ENCODE results near the gene PTPRM.

The PTPRM gene

DNA sequence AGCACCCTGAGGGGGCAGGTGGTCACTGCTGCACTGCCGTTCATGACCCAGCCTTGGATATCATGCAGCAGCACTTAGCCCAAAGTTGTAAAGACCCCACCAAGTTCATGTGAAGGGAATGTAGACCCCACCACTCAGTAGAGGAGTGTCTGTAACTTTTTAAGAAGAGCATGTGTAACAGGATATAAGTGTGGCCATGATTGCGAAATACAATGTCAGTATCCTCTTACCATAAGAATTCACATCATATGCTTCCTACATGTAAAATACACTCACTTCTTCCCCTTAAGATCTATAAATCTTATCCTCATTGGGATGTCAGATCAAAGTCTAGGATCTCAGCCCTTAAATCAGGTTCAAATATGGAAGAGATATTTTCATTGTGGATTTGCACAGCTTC is 276.9 kb downstream of the PTPRM start:
- in situ Hi-C loops (cut with MboI; ENCODE audit: low sequenced_read_pairs) = no loop called here

GRCh38 chr18:7844418-7844817 is 277.3 kb downstream of the PTPRM start:
- in situ Hi-C loops (cut with MboI; ENCODE audit: low sequenced_read_pairs) = no loop called here

- in situ Hi-C loops (cut with MboI; ENCODE audit: low sequenced_read_pairs) = no loop called here
Observed at GRCh38 chr18:7846335-7846734, 279.2 kb downstream of the PTPRM start.

DNA sequence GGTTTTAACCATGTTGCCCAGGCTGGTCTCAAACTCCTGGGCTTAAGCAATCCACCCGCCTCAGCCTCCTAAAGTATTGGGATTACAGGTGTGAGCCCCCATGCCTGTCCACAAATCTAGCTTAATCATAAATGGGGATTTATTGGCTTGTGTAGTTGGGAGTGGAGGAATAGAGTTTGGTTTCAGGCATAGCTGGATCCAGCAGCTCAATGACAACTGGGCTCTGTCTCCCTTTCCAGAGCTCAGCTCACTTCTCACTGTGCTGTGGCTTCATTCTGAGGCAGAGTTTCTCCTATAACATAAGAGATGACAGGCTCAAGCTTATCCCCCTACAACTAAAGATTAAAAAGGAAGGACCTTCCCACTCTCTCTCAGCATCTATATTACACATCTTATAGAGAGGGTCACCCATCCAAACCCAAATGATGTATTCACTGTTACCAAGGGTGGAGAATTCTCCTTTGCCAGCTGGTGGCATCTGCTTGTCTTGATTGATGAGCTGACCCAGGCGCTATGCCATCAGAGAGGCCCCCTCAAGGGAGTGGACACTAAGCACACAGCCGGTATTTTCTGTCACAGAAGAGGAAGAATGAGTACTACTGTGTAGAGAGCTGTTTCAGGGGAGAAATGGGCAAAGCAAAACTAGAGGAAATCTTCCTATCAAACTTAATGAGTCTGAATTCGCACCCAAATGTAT is 280.4 kb downstream of the PTPRM start:
- in situ Hi-C loops (cut with MboI; ENCODE audit: low sequenced_read_pairs) = no loop called here

- in situ Hi-C loops (cut with MboI; ENCODE audit: low sequenced_read_pairs) = no loop called here
Observed at GRCh38 chr18:7848054-7848412, 280.9 kb downstream of the PTPRM start.

DNA sequence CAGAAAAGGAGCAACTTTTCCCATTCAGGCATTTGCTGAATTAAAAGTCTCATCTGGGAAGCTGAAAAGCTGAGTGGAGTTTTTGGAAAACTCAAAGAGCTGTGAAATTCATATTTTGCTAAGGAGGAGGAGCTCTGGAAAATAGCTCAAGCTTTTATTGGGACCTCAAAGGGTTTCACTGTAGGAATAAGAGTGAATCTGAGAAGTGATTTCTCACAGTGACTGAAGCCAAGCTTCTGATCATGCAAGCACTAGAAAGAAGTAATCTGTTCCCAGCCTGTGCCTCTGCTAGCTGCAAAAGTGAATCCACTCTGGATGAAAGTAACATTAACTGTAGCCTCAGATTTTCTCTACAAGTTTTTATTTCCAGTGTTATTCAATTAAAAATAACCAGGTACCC is 283.3 kb downstream of the PTPRM start:
- in situ Hi-C loops (cut with MboI; ENCODE audit: low sequenced_read_pairs) = no loop called here

DNA sequence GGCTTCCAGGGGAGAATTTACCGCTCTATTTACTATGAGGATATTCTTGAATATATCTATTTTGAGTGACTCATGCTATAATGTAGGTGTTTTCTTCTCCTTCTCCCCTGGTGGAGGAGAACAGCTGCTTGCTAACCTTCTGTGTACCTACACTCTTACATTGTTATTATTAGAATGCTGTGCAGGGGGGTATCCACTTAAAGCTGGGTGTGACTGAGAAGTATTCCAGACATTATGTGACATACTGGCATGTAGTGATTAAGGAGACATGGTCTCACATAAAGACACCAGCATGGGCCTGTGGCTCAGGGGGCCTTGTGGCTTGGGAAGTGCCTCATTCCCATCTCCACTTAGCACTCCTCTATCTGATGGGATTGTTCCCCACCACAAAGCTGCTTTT is 287.9 kb downstream of the PTPRM start:
- in situ Hi-C loops (cut with MboI; ENCODE audit: low sequenced_read_pairs) = no loop called here

DNA sequence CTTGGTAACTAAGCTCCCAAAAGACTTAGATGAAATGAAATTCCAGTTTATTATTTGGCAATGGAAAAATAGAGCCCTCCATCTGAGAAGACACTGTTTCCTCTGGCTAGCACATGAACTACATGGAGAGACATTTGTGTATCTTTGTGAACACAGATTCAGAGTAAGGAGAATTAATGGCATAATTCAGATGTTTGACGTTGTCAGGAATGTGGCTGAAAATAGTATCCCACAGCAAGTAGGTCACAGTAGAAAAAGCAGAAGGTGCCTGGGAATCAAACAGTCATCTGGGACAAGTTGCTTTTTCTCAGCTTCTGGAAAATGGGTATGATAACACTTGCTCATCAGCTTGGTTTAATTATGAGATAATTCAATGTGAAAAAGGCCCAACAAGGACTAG is 288.6 kb downstream of the PTPRM start:
- in situ Hi-C loops (cut with MboI; ENCODE audit: low sequenced_read_pairs) = no loop called here

- in situ Hi-C loops (cut with MboI; ENCODE audit: low sequenced_read_pairs) = no loop called here
Observed at GRCh38 chr18:7856116-7856515, 289.0 kb downstream of the PTPRM start.

DNA sequence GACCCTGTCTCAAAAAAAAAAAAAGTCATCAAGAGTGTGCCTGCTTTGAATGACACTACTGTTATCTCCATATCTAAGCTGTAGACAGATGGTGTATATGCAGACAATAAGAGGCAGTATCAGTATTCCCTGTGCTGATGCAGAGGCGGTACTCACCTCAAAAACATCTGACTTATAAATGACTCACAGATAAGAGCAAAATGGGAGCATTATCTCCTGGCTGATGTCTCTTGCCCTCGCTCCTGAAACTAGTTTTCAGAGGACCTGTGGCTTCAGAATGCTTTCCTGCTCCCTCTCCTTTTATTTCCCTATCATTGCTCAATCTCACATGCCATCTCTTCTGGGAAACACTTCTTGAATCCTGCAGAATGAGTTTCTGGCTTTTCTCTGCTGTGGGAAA is 289.6 kb downstream of the PTPRM start:
- in situ Hi-C loops (cut with MboI; ENCODE audit: low sequenced_read_pairs) = no loop called here

DNA sequence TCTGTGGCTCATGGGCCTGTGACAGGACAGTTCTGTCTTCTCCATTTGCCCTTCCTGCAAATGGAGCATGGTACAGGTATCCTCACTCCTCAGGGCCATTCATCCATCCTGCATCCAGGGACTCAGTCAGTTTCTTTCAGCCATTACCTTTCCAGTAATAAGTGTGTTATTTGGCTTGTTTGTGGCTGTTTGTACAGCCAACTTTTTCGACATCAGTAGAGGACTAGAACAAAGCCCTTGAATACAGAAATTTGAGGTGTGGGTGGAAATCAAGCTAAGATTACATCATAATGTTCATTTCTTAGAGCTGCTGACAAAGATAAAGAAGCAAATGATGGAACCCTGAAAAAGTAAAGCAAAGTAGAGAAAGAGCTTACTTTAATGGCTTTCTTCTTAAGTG is 290.4 kb downstream of the PTPRM start:
- in situ Hi-C loops (cut with MboI; ENCODE audit: low sequenced_read_pairs) = no loop called here

DNA sequence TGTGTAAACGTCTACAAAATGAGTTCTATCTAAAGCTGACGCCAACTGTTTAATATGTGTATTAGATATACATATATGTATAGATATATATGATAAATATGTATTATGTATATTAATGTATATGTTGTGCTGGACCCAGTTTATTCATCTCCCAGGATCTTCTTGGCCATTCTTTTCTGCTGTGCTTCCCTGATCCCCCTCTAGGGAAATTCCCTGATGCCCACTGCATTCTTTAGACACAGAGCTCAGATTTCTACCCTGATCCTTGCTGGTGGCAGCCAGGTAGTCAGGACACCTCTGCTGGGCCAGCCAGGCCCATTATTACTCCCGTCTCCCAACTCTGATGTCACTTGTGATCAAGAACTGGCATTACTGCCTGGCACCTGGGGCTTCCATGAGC is 292.0 kb downstream of the PTPRM start:
- in situ Hi-C loops (cut with MboI; ENCODE audit: low sequenced_read_pairs) = no loop called here

DNA sequence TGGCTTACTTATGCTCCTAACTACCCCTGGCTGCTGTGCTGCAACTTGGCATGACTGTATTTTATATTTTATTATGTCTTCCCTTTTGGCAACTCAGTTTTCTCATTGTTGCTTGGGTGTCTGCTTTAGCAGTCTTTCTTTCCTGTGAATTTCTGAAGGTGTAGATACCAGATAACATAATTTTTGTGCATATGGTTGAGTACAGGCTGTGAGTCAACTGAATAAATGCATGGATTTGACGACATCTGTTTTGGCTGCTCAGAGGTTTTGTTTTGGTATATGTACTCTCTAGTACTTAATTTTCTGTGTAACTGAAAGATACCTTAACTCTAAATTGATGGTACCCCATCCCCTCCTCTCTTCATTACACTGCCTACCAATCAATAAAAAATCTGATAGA is 303.1 kb downstream of the PTPRM start:
- in situ Hi-C loops (cut with MboI; ENCODE audit: low sequenced_read_pairs) = no loop called here

DNA sequence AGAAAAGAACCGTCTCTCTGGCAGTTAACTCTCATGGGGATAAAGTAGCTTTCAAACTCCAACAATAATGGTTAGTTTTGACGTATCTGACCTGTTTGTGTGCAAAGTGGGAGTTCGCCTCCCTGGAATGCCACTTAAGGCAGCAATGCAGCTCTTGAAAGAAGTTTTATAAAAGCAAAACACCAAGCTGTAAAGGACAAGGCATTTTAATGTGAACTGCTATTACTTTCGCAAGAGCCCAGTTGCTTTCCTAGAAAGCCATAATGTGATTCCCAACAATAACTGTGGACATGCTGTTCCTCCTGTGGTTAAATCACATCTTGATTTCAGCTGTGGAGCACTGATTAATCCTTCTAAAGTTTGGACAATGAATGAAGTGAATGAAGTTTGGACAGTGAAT is 303.7 kb downstream of the PTPRM start:
- in situ Hi-C loops (cut with MboI; ENCODE audit: low sequenced_read_pairs) = no loop called here

DNA sequence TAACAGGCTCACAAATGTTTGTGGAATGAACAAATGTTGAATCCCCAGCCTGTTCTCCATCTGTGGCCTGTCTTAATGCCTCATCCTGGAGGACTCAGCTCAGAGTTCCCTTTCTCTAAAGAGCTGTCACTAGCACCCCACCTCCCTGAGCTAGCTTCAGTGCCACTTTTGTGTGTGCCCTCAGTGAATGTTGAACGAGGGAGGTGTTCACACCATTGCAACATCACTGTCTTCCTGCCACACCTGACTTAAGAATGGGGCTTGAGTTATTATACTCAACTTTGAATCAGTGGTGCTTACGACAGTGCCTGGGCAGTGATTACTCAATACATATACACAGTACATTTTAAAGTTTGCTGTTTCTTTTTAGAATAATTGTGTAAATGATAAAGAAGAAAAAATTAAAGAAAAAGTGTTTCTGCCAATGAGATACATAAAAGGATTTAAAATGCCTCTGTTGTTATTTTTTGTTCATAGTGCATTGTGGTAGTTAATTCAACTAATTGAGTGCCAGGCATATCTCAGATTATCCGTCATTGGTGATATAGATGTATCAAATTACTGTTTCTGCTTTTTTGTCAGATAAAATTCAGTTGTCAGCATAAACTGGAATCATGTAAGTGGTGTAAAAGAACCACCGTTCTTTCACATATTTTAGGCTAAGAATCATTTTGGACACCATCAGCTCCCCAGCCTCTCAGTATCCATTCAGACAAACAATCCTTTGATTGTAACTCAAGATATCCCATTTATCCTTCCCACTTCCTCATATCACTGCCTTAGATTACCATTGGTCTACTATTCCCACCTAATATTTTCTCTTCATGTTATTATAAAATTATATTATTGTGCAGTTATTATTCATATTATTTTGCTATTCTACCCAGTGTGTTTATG is 304.7 kb downstream of the PTPRM start:
- in situ Hi-C loops (cut with MboI; ENCODE audit: low sequenced_read_pairs) = no loop called here

DNA sequence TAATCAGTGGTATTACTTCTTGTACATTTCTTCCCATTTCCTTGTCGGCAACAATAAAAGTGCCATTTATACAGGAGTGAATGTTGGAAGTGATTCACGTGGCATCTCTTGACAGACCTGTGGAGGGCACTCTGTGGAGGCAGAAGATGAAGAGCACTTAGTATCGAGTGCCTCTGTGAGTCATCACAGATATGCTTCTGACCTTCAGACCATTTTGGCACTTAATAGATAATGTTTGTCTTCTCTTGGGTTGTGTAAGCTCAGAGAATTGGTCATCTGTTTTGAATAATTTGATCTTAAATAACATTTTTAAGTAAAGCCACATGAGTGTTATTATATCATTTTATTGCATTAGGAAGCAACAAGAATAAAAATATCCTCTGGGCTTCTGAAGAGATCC is 305.5 kb downstream of the PTPRM start:
- in situ Hi-C loops (cut with MboI; ENCODE audit: low sequenced_read_pairs) = no loop called here

- in situ Hi-C loops (cut with MboI; ENCODE audit: low sequenced_read_pairs) = no loop called here
Observed at GRCh38 chr18:7873316-7873715, 306.2 kb downstream of the PTPRM start.

DNA sequence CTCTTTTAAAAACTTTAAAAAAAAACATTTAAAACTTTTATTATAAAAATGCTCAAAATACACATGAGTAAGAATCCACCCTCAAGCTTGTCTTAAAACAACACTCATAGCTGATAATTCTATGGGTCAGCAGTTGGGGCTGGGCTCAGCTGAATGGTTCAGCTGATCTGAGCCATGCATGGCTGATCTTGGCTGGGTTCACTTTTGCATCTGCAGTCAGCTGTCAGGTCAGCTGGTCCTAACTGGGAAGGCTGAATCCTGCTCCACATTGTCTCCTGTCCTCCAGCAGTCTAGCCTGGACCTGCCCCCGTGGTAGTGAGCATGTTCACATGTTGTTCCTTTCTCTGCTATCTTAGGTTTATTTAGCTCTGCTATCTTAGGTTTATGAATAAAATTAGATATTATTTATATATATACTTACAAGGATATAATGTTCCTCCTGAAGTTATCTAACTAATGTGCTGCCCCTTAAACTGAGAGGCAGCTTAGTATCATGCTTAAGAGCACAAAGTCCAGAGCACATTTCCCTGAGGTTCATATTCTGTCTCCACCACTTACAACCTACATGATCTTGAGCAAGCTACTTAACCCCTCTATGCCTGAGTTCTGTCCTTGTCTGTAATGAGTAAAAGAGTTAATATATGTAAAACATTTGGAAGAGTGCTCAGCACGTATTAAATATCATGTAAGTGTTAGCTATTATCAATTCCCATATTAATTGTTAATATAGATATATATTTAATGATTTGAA is 309.4 kb downstream of the PTPRM start:
- in situ Hi-C loops (cut with MboI; ENCODE audit: low sequenced_read_pairs) = no loop called here

GRCh38 chr18:7877609-7878008 is 310.5 kb downstream of the PTPRM start:
- in situ Hi-C loops (cut with MboI; ENCODE audit: low sequenced_read_pairs) = no loop called here

GRCh38 chr18:7878265-7879211 is 311.4 kb downstream of the PTPRM start:
- in situ Hi-C loops (cut with MboI; ENCODE audit: low sequenced_read_pairs) = no loop called here

- in situ Hi-C loops (cut with MboI; ENCODE audit: low sequenced_read_pairs) = no loop called here
Observed at GRCh38 chr18:7879717-7880116, 312.6 kb downstream of the PTPRM start.

All from HL-60/S4 (cell line).